D721Med (cell line): ENCODE measurements around the gene SPATA32.

Source experiments
- DNase-seq: peaks from one replicate; pipeline ENCODE4 v3.0.0; 2011; ENCODE audit warnings: low spot score; ENCODE audit not compliant: insufficient read length
- FAIRE-seq: peaks from 2 replicates; lab custom pipeline; 2011; peaks lifted over from hg19 to GRCh38; lab: Jason Lieb, UNC
- TF ChIP-seq, protein P1 (sequence below): IDR thresholded peaks from 2 replicates; pipeline ENCODE4 v1.5.1; 2012; ENCODE audit warnings: mild to moderate bottlenecking, control low read depth; ENCODE audit not compliant: insufficient read depth; ENCODE audit errors: missing control alignments

Gene SPATA32

GRCh38 chr17:45277992-45278391 is 16.1 kb upstream of the SPATA32 start:
- FAIRE-seq (no peak), DNase-seq (no peak)
- TF ChIP-seq, protein P1, sequence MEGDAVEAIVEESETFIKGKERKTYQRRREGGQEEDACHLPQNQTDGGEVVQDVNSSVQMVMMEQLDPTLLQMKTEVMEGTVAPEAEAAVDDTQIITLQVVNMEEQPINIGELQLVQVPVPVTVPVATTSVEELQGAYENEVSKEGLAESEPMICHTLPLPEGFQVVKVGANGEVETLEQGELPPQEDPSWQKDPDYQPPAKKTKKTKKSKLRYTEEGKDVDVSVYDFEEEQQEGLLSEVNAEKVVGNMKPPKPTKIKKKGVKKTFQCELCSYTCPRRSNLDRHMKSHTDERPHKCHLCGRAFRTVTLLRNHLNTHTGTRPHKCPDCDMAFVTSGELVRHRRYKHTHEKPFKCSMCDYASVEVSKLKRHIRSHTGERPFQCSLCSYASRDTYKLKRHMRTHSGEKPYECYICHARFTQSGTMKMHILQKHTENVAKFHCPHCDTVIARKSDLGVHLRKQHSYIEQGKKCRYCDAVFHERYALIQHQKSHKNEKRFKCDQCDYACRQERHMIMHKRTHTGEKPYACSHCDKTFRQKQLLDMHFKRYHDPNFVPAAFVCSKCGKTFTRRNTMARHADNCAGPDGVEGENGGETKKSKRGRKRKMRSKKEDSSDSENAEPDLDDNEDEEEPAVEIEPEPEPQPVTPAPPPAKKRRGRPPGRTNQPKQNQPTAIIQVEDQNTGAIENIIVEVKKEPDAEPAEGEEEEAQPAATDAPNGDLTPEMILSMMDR = no peak

GRCh38 chr17:45277216-45277849 is 15.4 kb upstream of the SPATA32 start:
- TF ChIP-seq, protein P1 = peak; percentile 97
- FAIRE-seq = no peak
- DNase-seq = peak; percentile 86

GRCh38 chr17:45276031-45276430 is 14.1 kb upstream of the SPATA32 start:
- TF ChIP-seq, protein P1 = no peak
- DNase-seq (no peak), FAIRE-seq (no peak)

DNA sequence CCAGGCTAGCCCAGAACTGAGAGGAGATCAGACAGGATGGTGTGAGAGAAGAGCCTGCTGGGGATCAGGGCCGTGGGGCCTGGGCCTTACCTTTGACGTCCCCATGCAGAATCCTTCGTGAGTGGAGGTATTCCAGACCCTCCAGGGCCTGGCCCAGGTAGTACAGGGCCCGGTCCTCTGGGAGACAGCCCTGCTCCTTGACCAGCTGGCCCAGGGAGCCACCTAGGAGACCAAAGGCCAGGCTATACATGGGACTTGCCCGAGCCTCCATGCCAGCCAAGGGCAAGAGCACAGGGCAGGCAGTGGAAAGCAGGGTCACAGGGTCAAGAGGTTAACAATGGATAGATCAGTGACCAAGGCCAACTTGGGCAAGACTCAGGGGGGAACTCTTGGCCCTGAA is 12.1 kb upstream of the SPATA32 start:
- TF ChIP-seq, protein P1 = no peak
- FAIRE-seq (no peak), DNase-seq (no peak)

GRCh38 chr17:45273551-45273957 is 11.7 kb upstream of the SPATA32 start:
- TF ChIP-seq, protein P1 = no peak
- DNase-seq = no peak
- FAIRE-seq = no peak

- no peak for DNase-seq
- TF ChIP-seq, protein P1 = no peak
- FAIRE-seq = no peak
Observed at GRCh38 chr17:45271603-45272002, 9.7 kb upstream of the SPATA32 start.

GRCh38 chr17:45270828-45271418 is 9.0 kb upstream of the SPATA32 start:
- peak; percentile 52 for DNase-seq
- no peak for FAIRE-seq
- TF ChIP-seq, protein P1 = peak; percentile 53
